Progenitor cell of endocrine pancreas (in vitro differentiated cells): ENCODE results near the gene L3MBTL3. TPM values are rescaled to one million over a fixed set of nuclear protein-coding genes. Genes with fewer than 3 reads are reported as not detected.

Experiments used
- DNase-seq: peaks from one replicate; pipeline ENCODE4 v3.0.0; 2021; ENCODE audit warnings: low spot score; ENCODE audit not compliant: unreplicated experiment
- H3K27ac Mint-ChIP-seq: 2 replicates; pipeline ENCODE4 v1.8.0; 2021; ENCODE audit warnings: mild to moderate bottlenecking, moderate library complexity, mixed read lengths
- H3K27me3 Mint-ChIP-seq: 2 replicates; pipeline ENCODE4 v1.8.0; 2021; ENCODE audit warnings: mixed read lengths
- H3K36me3 Mint-ChIP-seq: 2 replicates; pipeline ENCODE4 v1.8.0; 2022; ENCODE audit warnings: mixed read lengths; ENCODE audit not compliant: insufficient read depth
- H3K4me1 Mint-ChIP-seq: 2 replicates; pipeline ENCODE4 v1.8.0; 2021; ENCODE audit warnings: low read depth, mixed read lengths
- H3K4me3 Mint-ChIP-seq: 2 replicates; pipeline ENCODE4 v1.8.0; 2021; ENCODE audit warnings: low read depth, mild to moderate bottlenecking, moderate library complexity, mixed read lengths
- H3K9me3 Mint-ChIP-seq: 2 replicates; pipeline ENCODE4 v1.8.0; 2021; ENCODE audit warnings: low read depth, mixed read lengths
- long read RNA-seq: library from polyadenylated mRNA; unstranded; transcript quantifications from one replicate; pipeline ENCODE4 v2.0.0, GENCODE V29; 2020
- total RNA-seq: library from RNA; stranded (reverse); gene quantifications from 2 replicates; pipeline ENCODE4 v1.2.1, GENCODE V29; 2021
- TF ChIP-seq, protein P1 (sequence below): fragments of 200-600 bp; sonication (generic); IDR thresholded peaks from one replicate; pipeline ENCODE4 v1.5.0; 2021; ENCODE audit warnings: antibody characterized with exemption, mild to moderate bottlenecking; ENCODE audit not compliant: unreplicated experiment

L3MBTL3 gene
- 30.3 and 35.5 TPM in 2 replicates for total RNA-seq
- long read RNA-seq, full-length matches to known transcripts, result 1 of 4 reads
- long read RNA-seq, partial matches to known transcripts, result 2 of 4 reads
- long read RNA-seq, other reads (novel, unspliced or antisense), result 1 of 4 reads

DNA sequence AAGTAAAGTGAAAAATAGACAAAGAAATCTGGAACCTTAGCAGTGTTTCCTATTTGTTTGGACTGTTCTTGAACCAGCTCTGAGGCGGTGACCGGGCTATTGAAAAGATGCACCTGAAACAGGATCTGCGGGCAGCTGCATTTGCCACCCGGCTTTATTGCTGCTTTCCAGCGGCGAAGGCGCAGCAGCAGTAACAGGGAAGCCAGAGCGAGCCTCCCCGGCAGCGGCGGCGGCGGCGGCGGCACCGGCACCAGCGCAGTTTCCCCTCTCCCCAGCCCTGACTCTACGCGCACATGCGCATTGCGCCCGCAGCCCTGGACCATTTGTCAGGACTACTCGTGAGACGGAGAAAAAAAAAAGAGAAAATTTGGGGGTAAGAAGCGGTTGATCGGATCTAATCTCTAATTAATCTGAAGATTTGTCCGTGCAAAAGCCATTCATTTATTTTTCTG lies at the start of gene L3MBTL3:
Gene L3MBTL3, plus strand, starts transcription at position 290 of the 452 bp plus-strand sequence. CDS start 24,119 bp downstream, outside the sequence.
- peaks cover 25% of the 10 kb centered on the region for H3K27me3 Mint-ChIP-seq
- H3K36me3 Mint-ChIP-seq, result no peaks in the 10 kb centered on the region
- H3K27ac Mint-ChIP-seq, result peak within 1 kb of the TSS; percentile 99
- TF ChIP-seq, protein P1, sequence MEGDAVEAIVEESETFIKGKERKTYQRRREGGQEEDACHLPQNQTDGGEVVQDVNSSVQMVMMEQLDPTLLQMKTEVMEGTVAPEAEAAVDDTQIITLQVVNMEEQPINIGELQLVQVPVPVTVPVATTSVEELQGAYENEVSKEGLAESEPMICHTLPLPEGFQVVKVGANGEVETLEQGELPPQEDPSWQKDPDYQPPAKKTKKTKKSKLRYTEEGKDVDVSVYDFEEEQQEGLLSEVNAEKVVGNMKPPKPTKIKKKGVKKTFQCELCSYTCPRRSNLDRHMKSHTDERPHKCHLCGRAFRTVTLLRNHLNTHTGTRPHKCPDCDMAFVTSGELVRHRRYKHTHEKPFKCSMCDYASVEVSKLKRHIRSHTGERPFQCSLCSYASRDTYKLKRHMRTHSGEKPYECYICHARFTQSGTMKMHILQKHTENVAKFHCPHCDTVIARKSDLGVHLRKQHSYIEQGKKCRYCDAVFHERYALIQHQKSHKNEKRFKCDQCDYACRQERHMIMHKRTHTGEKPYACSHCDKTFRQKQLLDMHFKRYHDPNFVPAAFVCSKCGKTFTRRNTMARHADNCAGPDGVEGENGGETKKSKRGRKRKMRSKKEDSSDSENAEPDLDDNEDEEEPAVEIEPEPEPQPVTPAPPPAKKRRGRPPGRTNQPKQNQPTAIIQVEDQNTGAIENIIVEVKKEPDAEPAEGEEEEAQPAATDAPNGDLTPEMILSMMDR, result no peak
- H3K4me1 Mint-ChIP-seq, result peaks cover 1% of the 10 kb centered on the region
- no peaks in the 10 kb centered on the region for H3K9me3 Mint-ChIP-seq
- H3K4me3 Mint-ChIP-seq, result peak within 1 kb of the TSS; percentile 100
- peak; percentile 80 for DNase-seq

DNA sequence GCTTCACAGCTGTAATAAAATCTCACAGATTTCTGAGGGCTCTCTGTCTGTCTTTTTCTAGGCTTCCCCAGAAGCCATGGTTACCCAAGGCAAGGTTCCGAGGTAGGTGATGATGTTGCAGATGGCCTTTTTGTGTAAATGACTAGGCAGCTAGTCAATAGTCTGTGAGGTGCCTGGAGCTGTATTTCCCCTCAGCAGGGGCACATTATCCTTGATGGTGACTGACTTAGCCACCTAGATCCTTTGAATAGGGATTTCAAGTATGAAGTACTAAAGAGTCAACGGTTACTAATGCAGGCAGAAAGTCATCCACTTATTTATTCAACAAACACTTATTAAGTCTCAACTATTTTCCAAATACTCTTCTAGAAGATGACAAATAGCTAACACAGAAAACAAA lies 49.3 kb upstream of the L3MBTL3 start:
- Mint-ChIP-seq H3K27ac (no peak overlapping the region), H3K9me3 (no peaks in the 10 kb centered on the region), H3K36me3 (no peaks in the 10 kb centered on the region), H3K4me1 (no peaks in the 10 kb centered on the region), H3K4me3 (no peak overlapping the region), H3K27me3 (peaks cover 5% of the 10 kb centered on the region)
- no peak for DNase-seq
- TF ChIP-seq, protein P1, result no peak

DNA sequence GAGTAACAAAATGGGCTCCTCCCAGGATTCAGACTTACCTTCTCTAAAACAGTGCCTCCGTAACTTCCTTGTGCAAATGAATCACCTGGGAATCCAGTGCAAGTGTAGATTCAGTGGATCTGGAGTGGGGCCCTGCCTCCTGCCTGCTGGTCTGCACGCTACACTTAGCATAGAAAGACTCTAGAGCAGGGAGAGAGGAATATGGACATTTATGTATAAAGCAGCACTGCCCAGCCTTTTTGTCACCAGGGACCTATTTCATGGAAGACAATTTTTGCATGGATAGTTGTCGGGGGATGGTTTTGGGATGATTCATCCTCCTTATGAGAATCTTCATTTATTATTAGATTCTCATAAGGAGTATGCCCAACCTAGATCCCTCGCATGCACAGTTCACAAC lies 42.3 kb upstream of the L3MBTL3 start:
- H3K27ac Mint-ChIP-seq, result no peak overlapping the region
- TF ChIP-seq, protein P1, result no peak
- H3K4me3 Mint-ChIP-seq, result no peak overlapping the region

DNA sequence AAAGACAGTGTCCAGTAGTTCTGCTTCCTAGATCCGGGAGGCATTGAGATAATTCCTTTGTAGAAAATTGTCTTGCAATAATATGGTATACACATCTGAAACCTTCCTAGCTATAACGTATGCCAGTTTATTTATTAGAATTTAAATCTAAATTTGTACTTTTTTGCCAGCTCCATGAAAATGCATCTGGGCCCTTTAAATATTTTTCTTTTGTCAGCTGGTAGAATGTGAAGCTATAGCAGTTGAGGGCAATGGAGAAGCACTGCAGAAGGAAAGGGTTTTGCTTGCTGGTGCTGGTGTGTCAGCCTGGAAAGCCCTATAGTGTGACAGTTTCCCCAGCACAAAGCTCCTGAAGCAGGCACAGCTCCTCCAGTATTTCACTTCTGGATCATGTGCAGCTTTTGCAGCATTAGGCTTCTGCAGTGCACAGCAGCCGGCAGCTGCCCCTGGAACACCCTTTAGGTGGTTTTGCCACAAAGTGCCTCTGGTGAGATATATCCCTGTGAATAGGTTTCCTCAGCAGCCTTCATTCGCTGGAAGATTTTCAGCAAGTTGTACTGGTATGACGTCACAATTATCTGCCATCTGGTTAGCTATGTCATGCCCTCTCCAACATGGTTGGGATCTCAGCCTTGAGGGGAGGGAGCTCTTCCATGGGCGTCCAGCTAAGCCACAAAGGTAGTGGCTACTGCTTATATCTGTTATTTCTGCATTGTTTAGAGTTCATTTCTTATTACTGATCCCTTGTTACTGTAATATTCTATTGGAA lies 40.0 kb upstream of the L3MBTL3 start:
- H3K4me3 Mint-ChIP-seq, result no peak overlapping the region
- TF ChIP-seq, protein P1, result no peak
- DNase-seq, result no peak
- peaks cover 10% of the 10 kb centered on the region for H3K9me3 Mint-ChIP-seq
- H3K36me3 Mint-ChIP-seq, result no peaks in the 10 kb centered on the region
- no peaks in the 10 kb centered on the region for H3K4me1 Mint-ChIP-seq
- no peak overlapping the region for H3K27ac Mint-ChIP-seq
- H3K27me3 Mint-ChIP-seq, result no peaks in the 10 kb centered on the region

More for the DNA sequence above, 42.3 kb upstream of the L3MBTL3 start:
- peaks cover 10% of the 10 kb centered on the region for H3K9me3 Mint-ChIP-seq
- H3K4me1 Mint-ChIP-seq, result no peaks in the 10 kb centered on the region
- H3K36me3 Mint-ChIP-seq, result no peaks in the 10 kb centered on the region
- no peak for DNase-seq
- H3K27me3 Mint-ChIP-seq, result peaks cover 2% of the 10 kb centered on the region

DNA sequence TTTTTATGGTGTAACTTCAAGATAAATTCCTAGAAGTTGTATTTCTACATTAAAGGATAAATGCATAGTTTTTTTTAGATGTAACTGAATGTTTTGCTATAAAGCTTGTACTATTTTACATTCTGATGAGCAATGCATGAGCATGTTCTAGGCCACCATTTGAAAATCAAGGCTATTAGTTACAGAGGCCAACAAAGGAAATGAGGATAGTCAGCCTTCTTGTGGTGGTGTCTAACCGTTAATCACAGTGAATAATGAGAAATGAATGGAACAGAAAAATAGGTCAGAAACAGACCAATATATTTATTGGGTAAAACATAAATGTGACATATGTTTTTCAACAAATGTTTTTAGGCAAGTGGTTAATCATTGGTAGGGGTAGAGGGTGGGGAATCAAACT lies 37.6 kb upstream of the L3MBTL3 start:
- DNase-seq, result no peak
- H3K27me3 Mint-ChIP-seq, result peaks cover 4% of the 10 kb centered on the region
- H3K27ac Mint-ChIP-seq, result no peak overlapping the region
- H3K36me3 Mint-ChIP-seq, result no peaks in the 10 kb centered on the region
- H3K4me1 Mint-ChIP-seq, result no peaks in the 10 kb centered on the region
- H3K9me3 Mint-ChIP-seq, result peaks cover 10% of the 10 kb centered on the region
- H3K4me3 Mint-ChIP-seq, result no peak overlapping the region
- TF ChIP-seq, protein P1, result no peak
